ENCODE data around the gene LRSAM1.

LRSAM1 gene

GRCh38 chr9:127521919-127522304, 70.6 kb downstream of the LRSAM1 start:
- Histone ChIP-seq H3K4me3 (ENCODE audit: insufficient read depth, low read length, poor library complexity, severe bottlenecking) (no peak overlapping the region), H3K4me2 (ENCODE audit: low read depth, low read length, poor library complexity, severe bottlenecking) (no peak overlapping the region), H3K9me3 (ENCODE audit: insufficient read depth, low read length) (peaks cover 27% of the 10 kb centered on the region; the same call in 1 of the 2 replicates), H3K27me3 (ENCODE audit: low read length) (no peaks in the 10 kb centered on the region), H3K9me2 (replicated peaks; ENCODE audit: insufficient read depth, low read length) (no peaks in the 10 kb centered on the region), H3K36me3 (ENCODE audit: low read length) (no peaks in the 10 kb centered on the region), H2AFZ (ENCODE audit: low read depth, low read length, severe bottlenecking) (no peak overlapping the region), H3F3A (ENCODE audit: insufficient read depth) (no peaks in the 10 kb centered on the region), H4K20me1 (ENCODE audit: low read depth, low read length) (no peaks in the 10 kb centered on the region), H3K9ac (ENCODE audit: low read length) (no peak overlapping the region), H3K79me2 (ENCODE audit: insufficient read depth, low read length) (no peaks in the 10 kb centered on the region), H3K27ac (ENCODE audit: low read depth, low read length) (no peak overlapping the region)
- TF ChIP-seq EZH2phosphoT487 (conservative IDR thresholded peaks at IDR 0.05; ENCODE audit: low read length) (no peak), CTCF (IDR thresholded peaks at IDR 0.05; ENCODE audit: insufficient read depth, low read length, poor library complexity, severe bottlenecking) (no peak)

GRCh38 chr9:127522727-127523126, 71.4 kb downstream of the LRSAM1 start:
- no peak overlapping the region for H3K27ac ChIP-seq (ENCODE audit: low read depth, low read length)
- H4K20me1 ChIP-seq (ENCODE audit: low read depth, low read length), result no peaks in the 10 kb centered on the region
- no peaks in the 10 kb centered on the region for H3F3A ChIP-seq (ENCODE audit: insufficient read depth)
- H3K79me2 ChIP-seq (ENCODE audit: insufficient read depth, low read length), result no peaks in the 10 kb centered on the region
- H3K27me3 ChIP-seq (ENCODE audit: low read length), result no peaks in the 10 kb centered on the region
- H2AFZ ChIP-seq (ENCODE audit: low read depth, low read length, severe bottlenecking), result no peak overlapping the region
- H3K4me3 ChIP-seq (ENCODE audit: insufficient read depth, low read length, poor library complexity, severe bottlenecking), result no peak overlapping the region
- H3K9ac ChIP-seq (ENCODE audit: low read length), result no peak overlapping the region
- H3K4me2 ChIP-seq (ENCODE audit: low read depth, low read length, poor library complexity, severe bottlenecking), result no peak overlapping the region
- no peaks in the 10 kb centered on the region for H3K36me3 ChIP-seq (ENCODE audit: low read length)
- H3K9me3 ChIP-seq (ENCODE audit: insufficient read depth, low read length), result peaks cover 27% of the 10 kb centered on the region; the same call in 1 of the 2 replicates
- no peak for TF ChIP-seq CTCF (IDR thresholded peaks at IDR 0.05; ENCODE audit: insufficient read depth, low read length, poor library complexity, severe bottlenecking)
- no peak for TF ChIP-seq EZH2phosphoT487 (conservative IDR thresholded peaks at IDR 0.05; ENCODE audit: low read length)
- no peaks in the 10 kb centered on the region for H3K9me2 ChIP-seq (replicated peaks; ENCODE audit: insufficient read depth, low read length)

GRCh38 chr9:127523312-127523851, 72.1 kb downstream of the LRSAM1 start:
- no peak overlapping the region for H2AFZ ChIP-seq (ENCODE audit: low read depth, low read length, severe bottlenecking)
- no peak overlapping the region for H3K4me2 ChIP-seq (ENCODE audit: low read depth, low read length, poor library complexity, severe bottlenecking)
- TF ChIP-seq EZH2phosphoT487 (conservative IDR thresholded peaks at IDR 0.05; ENCODE audit: low read length), result no peak
- TF ChIP-seq CTCF (IDR thresholded peaks at IDR 0.05; ENCODE audit: insufficient read depth, low read length, poor library complexity, severe bottlenecking), result no peak
- H3K9ac ChIP-seq (ENCODE audit: low read length), result no peak overlapping the region
- H3K9me2 ChIP-seq (replicated peaks; ENCODE audit: insufficient read depth, low read length), result no peaks in the 10 kb centered on the region
- no peak overlapping the region for H3K4me3 ChIP-seq (ENCODE audit: insufficient read depth, low read length, poor library complexity, severe bottlenecking)
- no peaks in the 10 kb centered on the region for H3K36me3 ChIP-seq (ENCODE audit: low read length)
- H3K27ac ChIP-seq (ENCODE audit: low read depth, low read length), result no peak overlapping the region
- H3K9me3 ChIP-seq (ENCODE audit: insufficient read depth, low read length), result peaks cover 27% of the 10 kb centered on the region; the same call in 1 of the 2 replicates
- no peaks in the 10 kb centered on the region for H3K27me3 ChIP-seq (ENCODE audit: low read length)
- no peaks in the 10 kb centered on the region for H3F3A ChIP-seq (ENCODE audit: insufficient read depth)
- H3K79me2 ChIP-seq (ENCODE audit: insufficient read depth, low read length), result no peaks in the 10 kb centered on the region
- H4K20me1 ChIP-seq (ENCODE audit: low read depth, low read length), result no peaks in the 10 kb centered on the region

All from SU-DHL-6 (cell line).